Ovary (tissue), 3 donors: ENCODE measurements around the gene ZNF597.

ENCODE experiments used
- CTCF ChIP-seq, 3 donors: fragments of 450-650 bp in 2 of 3; fragments of 200-600 bp in 1 of 3; IDR thresholded peaks; one replicate each; pipeline versions ENCODE4 v1.5.1 to v1.8.0; 2016 to 2022; ENCODE audit warnings: antibody characterized with exemption in 3 of 3, mild to moderate bottlenecking in 1 of 3
- EP300 ChIP-seq: sonication (generic); formaldehyde crosslinking; IDR thresholded peaks from one replicate; pipeline ENCODE4 v1.6.1; 2017; ENCODE audit warnings: antibody characterized with exemption
- POLR2A ChIP-seq: fragments of 450-650 bp; IDR thresholded peaks from one replicate; pipeline ENCODE4 v1.6.1; 2017; ENCODE audit warnings: antibody characterized with exemption, mild to moderate bottlenecking, moderate library complexity
- donor health status: DM: no; HTN: no; CAD: no.

- TF ChIP-seq CTCF (IDR thresholded peaks at IDR 0.05) = no peak
- TF ChIP-seq EP300 = no peak
- TF ChIP-seq POLR2A = no peak
Observed at GRCh38 chr16:3485097-3485745, 41.9 kb upstream of the ZNF597 start.
